T-helper 1 cell (primary cell): ENCODE data around the gene CDKAL1.

Source experiments
- DNase-seq, 5 donors: peaks; one replicate each; pipeline ENCODE4 v3.0.0-alpha.2; 2012 to 2020

The CDKAL1 gene

DNA sequence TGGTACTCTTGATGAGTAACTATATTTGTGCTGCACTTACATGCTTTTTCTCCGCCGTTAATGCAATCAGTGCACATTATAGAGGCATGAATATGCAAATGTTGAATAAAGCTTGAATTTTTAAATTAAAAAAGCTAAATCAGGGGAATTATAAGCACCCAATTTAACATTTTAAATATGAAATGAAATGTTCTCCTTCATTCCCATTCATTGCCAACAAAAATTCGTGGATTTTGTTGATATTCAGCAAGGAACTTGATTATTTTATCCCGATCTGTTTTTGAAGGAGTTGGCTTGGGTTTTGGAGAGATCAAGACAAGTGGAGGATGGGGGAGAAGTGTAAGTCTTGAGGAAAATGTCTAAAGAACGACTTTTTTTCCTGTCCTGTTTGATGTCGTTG, 740.6 kb downstream of the CDKAL1 start:
- no peak for DNase-seq

DNA sequence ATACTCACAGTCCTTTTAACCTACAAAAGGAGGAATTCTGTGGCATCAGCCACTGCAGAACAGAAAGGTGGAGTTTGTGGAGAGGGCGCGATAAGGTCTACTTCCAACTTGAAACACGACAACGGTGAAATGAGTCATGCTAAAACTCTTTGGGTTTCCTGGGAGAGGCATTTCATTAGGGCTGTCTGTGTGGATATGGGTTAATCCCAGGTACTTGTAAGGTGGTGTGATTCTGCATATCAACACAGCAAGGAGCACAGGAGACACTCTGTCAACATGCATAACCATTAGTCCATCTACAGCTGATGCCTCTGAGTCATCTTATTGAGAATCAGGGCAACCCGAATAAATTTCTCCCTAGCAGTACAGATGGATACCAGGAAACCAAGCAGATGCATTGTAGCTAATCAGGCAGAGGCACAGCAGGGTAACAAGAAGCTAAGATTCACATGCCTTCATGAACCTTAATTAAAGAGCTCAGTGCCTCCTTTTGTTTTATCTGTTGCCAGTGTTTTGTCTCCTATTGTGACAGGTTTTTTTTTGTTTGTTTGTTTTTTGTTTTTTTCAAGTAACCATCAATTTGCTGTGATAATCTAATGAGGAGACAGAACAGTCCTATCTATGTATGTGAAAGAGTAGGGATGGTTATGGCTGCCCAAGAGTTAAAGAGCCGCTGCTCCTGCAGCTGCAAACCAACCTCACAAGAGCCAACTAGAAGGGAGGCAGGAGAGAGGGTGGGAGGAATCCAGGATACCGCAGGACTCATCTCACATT, 743.5 kb downstream of the CDKAL1 start:
- no peak for DNase-seq

DNA sequence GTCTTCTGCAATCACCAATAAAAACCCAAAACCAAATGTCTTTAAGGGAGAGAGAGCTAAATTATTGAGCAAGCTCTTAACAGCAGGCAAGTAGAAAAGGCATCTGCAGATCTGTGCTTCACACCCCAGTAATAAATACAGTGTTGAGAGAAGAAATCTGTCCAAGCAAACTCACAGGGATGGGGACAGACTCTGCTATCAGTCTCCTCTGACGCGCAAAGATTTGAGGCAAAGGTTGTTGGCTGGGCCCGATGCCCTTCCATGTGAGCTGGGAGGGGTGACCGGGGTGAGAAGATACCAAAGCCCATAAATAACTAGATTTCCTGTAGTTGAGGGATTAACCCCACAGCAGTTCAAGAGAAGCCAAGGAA, 744.1 kb downstream of the CDKAL1 start:
- DNase-seq: no peak

DNA sequence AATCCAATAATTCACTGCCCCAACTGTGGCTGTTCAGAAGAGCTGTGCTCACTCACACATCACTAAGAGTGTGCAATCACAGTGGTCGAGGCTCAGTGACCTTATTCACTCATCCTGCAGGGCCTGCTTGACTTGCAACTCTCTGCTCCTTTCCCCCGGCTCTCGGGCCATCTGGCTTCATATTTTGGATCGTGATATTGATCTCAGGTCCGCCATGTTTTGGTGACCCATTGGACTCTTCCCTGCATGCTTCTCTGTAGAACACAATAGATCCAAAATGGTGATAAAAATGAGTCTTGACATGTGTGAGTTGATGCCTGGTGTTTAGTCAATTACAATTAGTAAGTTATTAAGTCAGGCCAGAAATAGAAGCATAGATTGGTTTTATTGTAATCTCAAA, 745.4 kb downstream of the CDKAL1 start:
- DNase-seq: no peak

DNA sequence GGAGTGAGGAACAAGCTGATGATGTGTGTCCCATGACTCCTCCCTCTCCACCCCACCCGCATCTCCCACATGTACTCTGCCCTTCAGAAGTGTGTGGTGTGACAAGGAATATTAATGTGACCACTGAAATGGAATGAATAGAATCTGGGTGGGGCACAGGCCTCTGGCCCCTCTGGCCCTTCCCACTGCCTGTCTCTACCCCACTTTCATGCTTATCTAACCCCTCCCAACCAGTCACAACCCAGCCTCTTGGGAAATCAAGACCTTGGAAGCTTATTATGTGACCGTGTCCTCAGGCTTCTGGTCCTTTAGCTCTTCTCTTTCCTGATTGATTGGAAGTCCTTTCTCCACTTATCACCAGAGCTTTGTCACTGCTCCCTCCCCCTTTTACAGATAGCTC, 747.1 kb downstream of the CDKAL1 start:
- DNase-seq: no peak
